Esophagus muscularis mucosa (tissue), 4 donors: Measurements from ENCODE around the gene B3GNT5. TPM values are rescaled to one million over a fixed set of nuclear protein-coding genes. Genes with fewer than 3 reads are reported as not detected.

Source experiments
- DNase-seq: peaks from one replicate; pipeline ENCODE4 v3.0.0-alpha.2; 2017; ENCODE audit errors: extremely low spot score
- H3K27ac ChIP-seq, 4 donors: fragments of 200-600 bp; sonication (generic); replicated peaks in 1 of 4; 1 replicate in 3 of 4; 2 replicates in 1 of 4; pipeline ENCODE4 v1.5.1; 2016 to 2019; ENCODE audit warnings: mild to moderate bottlenecking in 1 of 4
- H3K27me3 ChIP-seq, 4 donors: fragments of 200-600 bp; sonication (generic); one replicate each; pipeline versions ENCODE4 v1.5.1 to v1.6.0; 2016 to 2019
- H3K36me3 ChIP-seq, 4 donors: fragments of 200-600 bp; sonication (generic); one replicate each; pipeline ENCODE4 v1.5.1; 2016 to 2019
- H3K4me1 ChIP-seq, 4 donors: fragments of 200-600 bp; sonication (generic); one replicate each; pipeline ENCODE4 v1.5.1; 2016 to 2019
- H3K4me3 ChIP-seq, 4 donors: fragments of 200-600 bp; sonication (generic); 1 replicate in 2 of 4; 2 replicates in 2 of 4; pipeline ENCODE4 v1.5.1; 2016 to 2019; ENCODE audit warnings: mild to moderate bottlenecking in 4 of 4, moderate library complexity in 1 of 4
- H3K9me3 ChIP-seq, 4 donors: fragments of 200-600 bp; sonication (generic); 1 replicate in 3 of 4; 2 replicates in 1 of 4; pipeline ENCODE4 v1.5.1; 2016 to 2019
- CTCF ChIP-seq, 3 experiments: fragments of 200-600 bp in 2 of 3; fragments of 450-650 bp in 1 of 3; sonication (generic) in 2 of 3; IDR thresholded peaks; one replicate each; pipeline ENCODE4 v1.5.1; 2017 to 2019; ENCODE audit warnings: antibody characterized with exemption in 3 of 3, mild to moderate bottlenecking in 2 of 3, moderate library complexity in 1 of 3
- EP300 ChIP-seq: sonication (generic); formaldehyde crosslinking; IDR thresholded peaks from one replicate; pipeline ENCODE4 v1.6.1; 2017; ENCODE audit warnings: antibody characterized with exemption
- POLR2A ChIP-seq: fragments of 450-650 bp; IDR thresholded peaks from one replicate; pipeline ENCODE4 v1.6.1; 2017; ENCODE audit warnings: antibody characterized with exemption, moderate library complexity, mild to moderate bottlenecking, low read depth
- POLR2AphosphoS5 ChIP-seq, 2 donors: sonication (generic); formaldehyde crosslinking; IDR thresholded peaks; one replicate each; pipeline ENCODE4 v1.6.1; 2017; ENCODE audit warnings: antibody characterized with exemption in 2 of 2
- WGBS: methylation state at CpG from one replicate; pipeline ENCODE4 v1.1.5; 2018; 5-methylcytosine and 5-hydroxymethylcytosine counted together
- intact Hi-C: fragments of 100-400 bp; cut with DNase I; formaldehyde crosslinking; loops from one replicate; pipeline ENCODE4 v1.15.1; 2023
- total RNA-seq, 4 donors: library from RNA; depleted of rRNA; stranded (reverse); fragments of >200 nt; gene quantifications; one replicate each; pipeline versions ENCODE4 v1.1.0 to v1.2.1, GENCODE V29; 2016

B3GNT5 gene
- total RNA-seq, 4 donors from 2014 or later: 2.1 to 11.3 (median 5.2) TPM

GRCh38 chr3:183315739-183316138, 62.7 kb downstream of the B3GNT5 start:
- Histone ChIP-seq H3K27me3 (no peaks in the 10 kb centered on the region), H3K27ac (no peak overlapping the region), H3K36me3 (peaks cover 0 to 5% (median 0%) of the 10 kb centered on the region in 4 donors), H3K4me1 (no peaks in the 10 kb centered on the region), H3K4me3 (no peak overlapping the region), H3K9me3 (no peaks in the 10 kb centered on the region)
- TF ChIP-seq POLR2AphosphoS5 (IDR thresholded peaks at IDR 0.05) (no peak), POLR2A (no peak), CTCF (IDR thresholded peaks at IDR 0.05) (no peak), EP300 (no peak)
- WGBS: 94% methylated on average over 8 of the region's 8 CpGs
- intact Hi-C loops: no loop called here
- DNase-seq: no peak

- intact Hi-C loops: no loop called here
- Histone ChIP-seq H3K27me3 (no peaks in the 10 kb centered on the region), H3K4me3 (no peak overlapping the region), H3K27ac (no peak overlapping the region), H3K4me1 (no peaks in the 10 kb centered on the region), H3K9me3 (no peaks in the 10 kb centered on the region), H3K36me3 (no peaks in the 10 kb centered on the region)
- DNase-seq: no peak
- 90% methylated on average over 8 of the region's 8 CpGs for WGBS
- TF ChIP-seq CTCF (IDR thresholded peaks at IDR 0.05): no peak
- no peak for TF ChIP-seq EP300
- TF ChIP-seq POLR2AphosphoS5 (IDR thresholded peaks at IDR 0.05): no peak
- no peak for TF ChIP-seq POLR2A
These were observed 64.2 kb downstream of the B3GNT5 start for GRCh38 chr3:183317271-183317670.

- 79% methylated on average over 9 of the region's 10 CpGs for WGBS
- DNase-seq: no peak
- H3K27ac ChIP-seq: no peak overlapping the region
- H3K27me3 ChIP-seq: no peaks in the 10 kb centered on the region
- no peak overlapping the region for H3K4me3 ChIP-seq
- no peaks in the 10 kb centered on the region for H3K36me3 ChIP-seq
- TF ChIP-seq POLR2A: no peak
- TF ChIP-seq EP300: no peak
- no peak for TF ChIP-seq CTCF (IDR thresholded peaks at IDR 0.05)
- TF ChIP-seq POLR2AphosphoS5 (IDR thresholded peaks at IDR 0.05): no peak
- H3K4me1 ChIP-seq: no peaks in the 10 kb centered on the region
- intact Hi-C loops: no loop called here
- no peaks in the 10 kb centered on the region for H3K9me3 ChIP-seq
These were observed 65.1 kb downstream of the B3GNT5 start for GRCh38 chr3:183317886-183318865.

- 88% methylated on average over 5 of the region's 5 CpGs for WGBS
These were observed 65.8 kb downstream of the B3GNT5 start for GRCh38 chr3:183318877-183319276.

GRCh38 chr3:183319371-183319770, 66.3 kb downstream of the B3GNT5 start:
- TF ChIP-seq POLR2A: no peak
- no peak for TF ChIP-seq CTCF (IDR thresholded peaks at IDR 0.05)
- TF ChIP-seq EP300: no peak
- TF ChIP-seq POLR2AphosphoS5 (IDR thresholded peaks at IDR 0.05): no peak
- H3K9me3 ChIP-seq: no peaks in the 10 kb centered on the region
- H3K27ac ChIP-seq: no peak overlapping the region
- no peak overlapping the region for H3K4me3 ChIP-seq
- H3K36me3 ChIP-seq: no peaks in the 10 kb centered on the region
- DNase-seq: no peak
- no peaks in the 10 kb centered on the region for H3K27me3 ChIP-seq
- intact Hi-C loops: no loop called here
- H3K4me1 ChIP-seq: no peaks in the 10 kb centered on the region

More at GRCh38 chr3:183318877-183319276, 65.8 kb downstream of the B3GNT5 start:
- no peaks in the 10 kb centered on the region for H3K36me3 ChIP-seq
- TF ChIP-seq POLR2AphosphoS5 (IDR thresholded peaks at IDR 0.05): no peak
- no peaks in the 10 kb centered on the region for H3K27me3 ChIP-seq
- DNase-seq: no peak
- H3K9me3 ChIP-seq: no peaks in the 10 kb centered on the region
- no peaks in the 10 kb centered on the region for H3K4me1 ChIP-seq
- no peak overlapping the region for H3K27ac ChIP-seq
- intact Hi-C loops: no loop called here
- no peak overlapping the region for H3K4me3 ChIP-seq
